TTC549 (cell line): ENCODE results near the gene ZNF597.
"Not testable (repeated sequence)": the region's sequence is repeated elsewhere in the genome, so short reads cannot be mapped to it uniquely, and the experiment has no call there.

Experiments
- FAIRE-seq: peaks from 2 replicates; lab custom pipeline; 2012; peaks lifted over from hg19 to GRCh38; lab: Jason Lieb, UNC

Gene ZNF597

DNA sequence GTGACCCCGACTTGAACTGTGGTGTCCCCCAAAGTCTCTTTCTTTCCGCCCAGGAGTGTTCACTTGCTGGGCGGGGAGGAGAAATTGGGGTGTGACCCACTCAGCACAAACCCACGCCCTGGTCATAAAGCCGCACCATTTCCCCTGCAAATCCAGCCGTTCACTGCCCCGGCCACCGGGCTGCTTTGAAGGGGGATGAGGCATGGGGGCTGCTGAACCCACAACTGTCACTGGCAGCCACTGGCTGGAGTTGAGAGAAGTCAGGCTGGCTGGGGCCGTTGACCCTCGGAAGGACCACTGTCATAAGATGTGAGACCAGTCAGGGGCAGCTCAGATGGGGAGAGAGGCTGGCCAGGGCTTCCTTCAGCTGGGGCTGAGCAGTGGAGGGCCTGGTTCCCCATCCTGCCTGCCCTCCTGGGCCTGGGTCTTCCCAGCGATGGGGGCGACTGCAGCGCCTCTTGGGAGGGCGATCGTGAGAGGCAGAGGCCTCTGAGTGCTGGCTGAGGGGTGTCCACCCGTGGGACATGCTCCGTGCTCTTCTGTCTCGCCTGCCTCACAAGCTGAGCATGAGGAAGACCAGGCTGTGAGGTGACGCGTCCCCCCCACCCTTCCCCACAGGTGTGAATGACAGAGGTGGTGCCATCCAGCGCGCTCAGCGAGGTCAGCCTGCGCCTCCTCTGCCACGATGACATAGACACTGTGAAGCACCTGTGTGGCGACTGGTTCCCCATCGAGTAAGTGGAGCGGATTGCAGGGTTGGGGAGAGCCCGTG is 32.5 kb upstream of the ZNF597 start:
- no peak for FAIRE-seq

- not testable (repeated sequence) for FAIRE-seq
Measured at GRCh38 chr16:3474870-3475269, 31.6 kb upstream of the ZNF597 start.

- no peak for FAIRE-seq
Measured at GRCh38 chr16:3474136-3474779, 31.0 kb upstream of the ZNF597 start.

DNA sequence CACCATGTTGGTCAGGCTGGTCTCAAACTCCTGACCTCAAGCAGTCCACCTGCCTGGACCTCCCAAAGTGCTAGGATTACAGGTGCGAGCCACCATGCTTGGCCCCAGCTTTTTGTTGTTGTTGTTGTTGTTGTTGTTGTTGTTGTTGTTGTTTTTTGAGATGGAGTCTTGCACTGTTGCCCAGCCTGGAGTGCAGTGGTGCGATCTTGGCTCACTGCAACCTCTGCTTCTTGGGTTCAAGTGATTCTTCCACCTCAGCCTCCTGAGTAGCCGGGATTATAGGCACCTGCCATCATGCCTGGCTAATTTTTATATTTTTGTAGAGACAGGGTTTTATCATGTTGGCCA is 30.3 kb upstream of the ZNF597 start:
- not testable (repeated sequence) for FAIRE-seq

DNA sequence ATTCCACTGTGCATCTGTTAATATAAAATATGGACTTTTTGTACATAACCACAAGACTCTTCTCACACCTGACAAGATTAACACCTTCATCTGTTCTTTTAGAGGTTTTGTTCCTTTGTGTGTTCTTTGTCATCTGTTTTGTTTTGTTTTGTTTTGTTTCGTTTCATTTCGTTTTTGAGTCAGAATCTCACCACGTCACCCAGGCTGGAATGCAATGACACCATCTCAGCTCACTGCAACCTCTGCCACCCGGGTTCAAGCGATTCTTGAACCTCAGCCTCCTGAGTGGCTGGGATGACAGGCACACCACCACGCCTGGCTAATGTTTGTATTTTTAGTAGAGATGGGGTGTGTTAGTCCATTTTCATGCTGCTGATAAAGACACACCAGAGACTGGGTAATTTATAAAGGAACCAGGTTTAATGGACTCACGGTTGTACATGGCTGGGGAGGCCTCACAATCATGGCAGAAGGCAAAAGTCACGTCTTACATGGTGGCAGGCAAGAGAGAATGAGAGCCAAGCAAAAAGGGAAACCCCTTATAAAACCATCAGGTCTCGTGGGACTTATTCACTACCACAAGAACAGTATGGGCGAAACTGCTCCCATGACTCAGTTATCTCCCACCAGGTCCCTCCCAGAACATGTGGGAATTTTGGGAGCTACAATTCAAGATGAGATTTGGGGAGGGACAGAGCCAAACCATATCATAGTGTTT is 29.7 kb upstream of the ZNF597 start:
- no peak for FAIRE-seq

DNA sequence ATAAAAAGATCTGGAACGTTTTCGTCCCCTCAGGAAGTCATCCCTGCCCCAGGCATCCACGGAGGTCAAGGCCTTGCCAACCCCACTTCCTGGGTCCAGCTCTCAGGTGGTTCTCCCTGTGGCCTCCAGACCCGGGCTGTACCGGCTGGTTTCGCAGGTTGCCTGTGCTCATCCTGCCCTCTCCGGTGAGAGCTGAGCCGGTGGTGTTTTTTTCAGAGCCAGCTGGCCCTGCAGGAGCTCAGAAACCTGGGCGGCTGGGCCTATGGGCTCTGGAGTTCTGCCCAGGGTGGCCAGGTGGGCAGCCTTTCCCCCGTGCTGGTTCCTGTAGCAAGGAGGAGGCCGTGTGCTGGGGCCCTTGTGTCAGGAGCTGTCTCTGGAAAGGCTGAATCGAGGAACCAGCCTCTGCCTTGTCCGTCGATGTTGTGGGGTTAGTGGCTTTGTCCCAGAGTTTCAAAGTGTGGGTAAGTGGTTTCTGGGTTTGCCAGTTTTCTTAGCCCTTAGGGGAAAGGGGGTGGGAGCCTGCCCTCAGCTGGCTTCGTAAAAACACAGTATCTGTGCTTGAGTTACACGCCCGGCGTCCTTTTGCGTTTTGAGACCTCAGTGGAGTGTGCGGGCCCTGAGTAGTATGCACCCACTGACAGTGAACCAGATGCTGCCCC is 28.3 kb upstream of the ZNF597 start:
- FAIRE-seq, result no peak

GRCh38 chr16:3470723-3471122 is 27.4 kb upstream of the ZNF597 start:
- no peak for FAIRE-seq

DNA sequence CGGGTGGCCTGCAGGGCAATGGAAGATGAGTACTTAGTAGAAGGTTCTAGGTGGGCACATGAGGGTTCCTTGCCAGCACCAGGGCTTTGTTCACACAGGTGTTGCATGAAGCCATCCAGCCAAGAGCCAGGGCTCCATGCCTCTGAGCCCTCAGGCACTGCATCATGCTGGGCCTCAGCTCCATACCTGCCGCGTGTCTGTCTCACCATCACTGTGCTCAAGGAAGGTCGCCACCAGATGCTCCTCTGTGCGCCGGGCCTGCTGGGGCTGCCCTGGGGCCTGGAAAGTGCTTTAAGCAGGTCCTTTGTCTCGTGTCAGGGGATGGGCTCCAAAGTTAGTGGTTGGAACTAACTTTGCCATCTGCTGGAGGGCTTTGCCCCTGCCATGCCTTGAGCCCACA is 26.4 kb upstream of the ZNF597 start:
- no peak for FAIRE-seq

- no peak for FAIRE-seq
Measured at GRCh38 chr16:3468501-3468900, 25.2 kb upstream of the ZNF597 start.

- no peak for FAIRE-seq
Measured at GRCh38 chr16:3467921-3468320, 24.6 kb upstream of the ZNF597 start.

DNA sequence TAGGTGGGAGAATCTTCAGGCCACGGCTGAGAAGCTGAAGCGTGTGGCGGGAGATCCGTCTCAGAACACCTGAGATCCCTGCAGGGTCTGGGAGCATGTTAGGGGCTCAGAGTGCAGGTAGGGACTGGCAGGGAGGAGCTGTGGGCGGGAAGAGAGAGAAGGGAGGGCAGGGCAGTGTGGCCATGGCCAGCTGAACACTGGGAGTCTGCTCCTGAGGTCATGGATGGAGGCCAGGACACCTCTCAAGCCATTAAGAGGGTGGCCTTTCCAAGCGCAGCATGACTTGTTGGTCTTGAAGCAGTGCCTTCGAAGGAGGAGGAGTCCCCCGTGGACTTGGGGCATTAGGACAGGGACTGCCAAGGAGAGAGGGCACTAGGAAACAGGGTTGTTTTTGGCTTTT is 23.9 kb upstream of the ZNF597 start:
- FAIRE-seq, result no peak

DNA sequence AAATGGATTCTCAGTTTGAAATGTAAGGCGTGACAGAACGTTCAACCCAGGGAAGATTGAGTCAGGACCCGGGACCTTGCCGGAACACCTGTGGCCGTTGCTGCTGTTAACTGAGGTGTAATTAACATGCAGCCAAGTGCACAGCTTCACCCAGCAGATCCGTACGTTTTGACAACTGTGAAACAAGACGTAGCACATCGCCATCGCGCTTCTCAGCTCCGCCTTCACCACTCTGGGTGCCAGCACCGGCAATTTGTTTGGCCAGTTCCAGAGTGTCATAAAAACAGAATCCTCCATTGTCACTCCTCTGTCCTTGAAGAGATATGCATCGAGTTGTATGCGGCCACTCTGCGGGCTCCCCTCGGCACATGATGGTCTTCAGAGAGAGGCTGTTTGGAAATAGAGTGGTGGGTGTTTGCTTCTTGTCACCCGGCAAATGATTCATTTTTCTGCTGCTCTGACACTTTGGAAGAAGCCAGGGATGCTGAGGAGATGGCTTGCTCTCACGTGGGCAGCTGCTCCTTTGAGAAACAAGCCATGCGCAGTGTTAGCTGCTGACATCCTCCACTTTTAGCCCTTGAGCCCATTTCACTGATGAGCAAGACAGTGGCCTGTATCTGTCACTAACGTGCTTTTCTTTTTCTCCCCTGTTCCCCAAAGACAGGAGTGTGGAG is 22.7 kb upstream of the ZNF597 start:
- FAIRE-seq, result no peak

DNA sequence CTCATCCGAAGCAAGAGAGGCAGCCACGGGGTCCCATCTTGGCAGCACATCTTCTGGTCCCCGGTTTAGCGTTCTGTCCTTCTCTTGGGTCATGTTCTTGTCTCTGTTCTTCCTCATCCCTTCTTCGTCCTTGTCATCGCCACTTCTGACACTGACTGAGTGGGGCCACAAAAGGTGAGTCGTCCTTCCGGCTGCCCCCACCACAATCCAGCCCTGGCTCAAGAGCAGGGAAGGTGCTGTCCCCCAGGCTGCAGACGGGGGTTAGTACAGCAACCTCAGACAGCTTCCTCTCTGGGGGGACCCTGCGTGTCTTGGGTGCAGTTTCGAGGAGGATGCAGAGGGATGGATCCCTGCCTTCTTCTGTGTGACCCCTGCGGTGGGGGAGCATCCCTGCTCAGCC is 22.0 kb upstream of the ZNF597 start:
- FAIRE-seq, result no peak

DNA sequence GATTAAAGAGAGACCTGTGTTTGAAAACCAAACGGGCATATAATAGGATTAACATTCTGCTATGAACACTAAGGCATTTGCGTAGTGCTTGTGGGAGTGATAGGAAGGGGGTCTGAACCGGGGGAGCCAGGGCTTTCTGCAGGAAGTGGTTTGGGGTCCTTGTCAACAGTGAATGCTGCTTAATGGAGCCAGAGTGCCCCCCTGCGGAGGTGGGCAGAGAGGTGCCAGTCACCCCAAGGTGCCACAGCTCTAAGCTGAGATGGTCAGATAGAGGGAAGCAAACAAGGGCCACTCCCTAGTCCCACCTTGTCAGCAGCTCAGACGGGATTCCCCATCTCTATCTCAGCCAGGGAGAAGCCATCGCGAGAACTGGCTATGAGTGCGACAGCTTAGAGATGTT is 17.8 kb upstream of the ZNF597 start:
- FAIRE-seq, result no peak

- no peak for FAIRE-seq
Measured at GRCh38 chr16:3460585-3460984, 17.3 kb upstream of the ZNF597 start.

DNA sequence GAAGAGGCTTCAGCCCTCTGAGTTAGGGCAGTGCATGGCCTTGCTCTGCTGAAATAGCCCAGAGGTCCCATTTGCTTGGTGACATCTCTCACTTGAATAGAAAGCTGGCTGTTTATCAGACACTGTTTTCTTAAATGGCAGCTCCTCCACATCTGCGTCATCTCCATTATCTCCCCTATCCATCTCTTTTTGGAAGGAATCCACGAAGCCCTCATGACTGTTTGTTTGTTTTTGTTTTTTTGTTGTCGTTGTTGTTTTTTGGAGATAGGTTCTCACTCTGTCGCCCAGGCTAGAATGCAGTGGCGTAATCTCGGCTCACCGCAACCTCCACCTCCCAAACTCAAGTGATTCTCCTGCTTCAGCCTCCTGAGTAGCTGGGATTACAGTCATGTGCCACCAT is 16.8 kb upstream of the ZNF597 start:
- no peak for FAIRE-seq

DNA sequence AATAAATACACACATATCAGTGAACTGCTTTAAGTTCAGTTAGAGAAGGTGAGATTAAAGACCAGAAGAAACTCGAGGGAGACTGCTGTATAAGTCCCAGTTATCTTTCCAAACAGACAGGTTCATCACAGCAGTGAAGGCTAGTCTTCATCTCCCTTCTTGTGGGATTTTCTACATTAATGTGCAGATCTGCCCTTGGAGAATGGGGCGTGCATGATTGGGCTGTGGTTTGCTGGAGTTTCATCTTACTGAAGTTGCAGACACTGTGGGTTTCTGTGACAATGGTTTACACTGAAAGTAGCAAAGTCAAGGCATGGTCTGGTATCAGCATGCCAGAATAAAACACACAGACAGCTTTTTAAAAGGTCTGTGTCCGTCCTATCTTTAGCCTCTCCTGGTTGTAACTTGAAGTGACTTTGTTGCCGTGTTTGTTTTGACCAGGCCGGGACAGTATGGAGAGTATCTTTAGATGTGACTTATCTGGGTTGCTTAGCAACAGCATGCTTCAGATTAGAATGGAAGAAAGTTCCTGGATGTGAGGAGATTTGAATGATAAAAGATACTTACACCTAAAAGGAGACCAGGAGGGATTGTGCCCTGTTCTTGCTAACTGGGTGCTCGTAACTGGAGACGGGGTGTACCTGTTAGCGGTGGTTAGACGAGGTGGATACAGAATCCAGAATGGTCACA is 16.2 kb upstream of the ZNF597 start:
- FAIRE-seq, result no peak

DNA sequence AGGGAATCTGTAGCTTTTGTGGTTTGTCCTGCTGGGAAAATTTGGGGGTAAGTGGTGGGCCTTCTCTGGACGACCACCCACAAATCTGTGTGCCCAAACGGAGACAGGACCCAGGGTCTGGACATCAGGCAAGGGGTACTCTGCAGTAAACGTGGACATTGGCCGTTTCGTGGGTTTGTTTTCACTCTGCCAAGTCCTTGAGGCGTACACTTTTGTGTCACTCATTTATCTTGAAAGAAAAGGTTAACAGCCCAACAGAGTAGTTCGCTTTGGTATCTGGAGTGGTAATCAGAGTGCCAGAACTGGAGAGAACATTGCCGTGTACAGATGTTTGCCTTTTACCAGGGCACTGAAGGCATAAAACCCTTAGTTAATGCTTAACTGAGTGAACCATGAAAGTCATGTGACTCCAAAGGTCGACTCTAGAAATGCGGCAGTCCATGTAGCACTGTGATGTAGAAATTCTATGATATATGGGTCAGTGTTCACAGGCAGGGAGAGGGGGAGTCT is 15.6 kb upstream of the ZNF597 start:
- FAIRE-seq, result no peak

GRCh38 chr16:3458278-3458851 is 15.1 kb upstream of the ZNF597 start:
- no peak for FAIRE-seq

DNA sequence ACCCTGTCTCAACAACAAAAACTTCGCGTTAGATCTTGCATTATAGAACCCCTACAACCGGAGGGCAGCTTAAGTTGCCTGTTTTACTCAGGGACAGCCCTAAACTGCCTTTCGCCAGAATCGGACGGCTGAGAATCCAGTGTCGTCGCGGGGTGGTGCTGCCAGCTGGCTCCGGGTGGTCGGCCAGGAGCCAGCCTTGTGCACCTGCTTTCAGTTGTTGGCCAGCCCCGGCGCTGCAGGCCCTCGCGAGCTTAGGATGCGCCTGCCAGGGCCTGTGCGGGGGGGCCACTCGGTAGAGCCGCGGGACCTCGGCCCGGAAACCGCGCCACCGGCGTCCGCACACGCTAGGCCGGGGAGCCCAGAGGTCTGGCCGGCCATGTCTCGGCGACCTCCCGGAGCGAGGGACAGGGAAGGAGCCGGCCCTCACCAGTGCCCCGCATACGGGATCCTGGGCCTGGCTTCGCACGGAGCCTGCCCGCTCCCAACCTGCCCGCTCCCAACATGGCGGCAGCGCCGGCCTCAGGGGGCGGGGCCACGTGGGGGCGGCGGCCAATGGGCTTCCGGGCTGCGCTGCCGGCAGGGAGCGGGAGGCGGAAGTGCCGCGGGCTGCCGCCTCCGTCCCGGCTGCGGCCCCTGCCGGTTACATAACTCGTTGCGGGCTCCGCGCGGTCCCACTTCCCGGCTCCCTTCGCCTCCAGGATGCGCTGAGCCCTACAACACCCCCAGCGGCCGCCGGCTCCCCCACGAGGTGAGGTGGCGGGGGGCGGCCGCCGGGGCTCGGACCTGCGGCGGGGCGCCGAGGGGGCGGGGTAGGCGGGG is 14.3 kb upstream of the ZNF597 start:
- no peak for FAIRE-seq
